C4-2B (cell line): Measurements from ENCODE around the gene RCCD1.

Experiments
- ZFX ChIP-seq: fragments of 450-650 bp; IDR thresholded peaks from 2 replicates; pipeline ENCODE4 v1.6.1; 2017
- TF ChIP-seq, protein P1 (sequence below): fragments of 450-650 bp; conservative IDR thresholded peaks from 2 replicates; pipeline ENCODE4 v1.5.1; 2017; ENCODE audit warnings: mild to moderate bottlenecking

DNA sequence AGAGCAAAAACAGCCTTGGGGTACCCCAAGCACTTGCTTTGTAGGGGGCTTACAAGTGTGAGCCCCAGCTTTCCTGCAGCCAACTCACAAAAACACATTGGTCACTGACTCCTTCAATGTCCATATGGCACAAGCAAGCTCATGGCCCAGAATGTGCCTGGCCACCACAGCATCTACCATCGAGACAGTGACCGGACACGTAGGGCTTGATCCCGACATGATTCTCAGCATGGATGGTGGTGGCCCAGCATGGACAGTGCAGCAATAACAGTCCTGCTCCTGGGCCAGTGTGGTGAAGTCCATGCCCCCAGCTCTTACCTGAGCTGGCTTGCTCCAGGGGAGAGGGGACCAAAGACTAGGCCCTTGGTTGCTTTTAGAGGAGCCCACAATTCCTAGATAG, 13.6 kb upstream of the RCCD1 start:
- TF ChIP-seq, protein P1, sequence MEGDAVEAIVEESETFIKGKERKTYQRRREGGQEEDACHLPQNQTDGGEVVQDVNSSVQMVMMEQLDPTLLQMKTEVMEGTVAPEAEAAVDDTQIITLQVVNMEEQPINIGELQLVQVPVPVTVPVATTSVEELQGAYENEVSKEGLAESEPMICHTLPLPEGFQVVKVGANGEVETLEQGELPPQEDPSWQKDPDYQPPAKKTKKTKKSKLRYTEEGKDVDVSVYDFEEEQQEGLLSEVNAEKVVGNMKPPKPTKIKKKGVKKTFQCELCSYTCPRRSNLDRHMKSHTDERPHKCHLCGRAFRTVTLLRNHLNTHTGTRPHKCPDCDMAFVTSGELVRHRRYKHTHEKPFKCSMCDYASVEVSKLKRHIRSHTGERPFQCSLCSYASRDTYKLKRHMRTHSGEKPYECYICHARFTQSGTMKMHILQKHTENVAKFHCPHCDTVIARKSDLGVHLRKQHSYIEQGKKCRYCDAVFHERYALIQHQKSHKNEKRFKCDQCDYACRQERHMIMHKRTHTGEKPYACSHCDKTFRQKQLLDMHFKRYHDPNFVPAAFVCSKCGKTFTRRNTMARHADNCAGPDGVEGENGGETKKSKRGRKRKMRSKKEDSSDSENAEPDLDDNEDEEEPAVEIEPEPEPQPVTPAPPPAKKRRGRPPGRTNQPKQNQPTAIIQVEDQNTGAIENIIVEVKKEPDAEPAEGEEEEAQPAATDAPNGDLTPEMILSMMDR, result no peak
- no peak for TF ChIP-seq ZFX
